Caco-2 (cell line): ENCODE measurements around the gene KHDRBS2. TPM values are rescaled to one million over a fixed set of nuclear protein-coding genes. Genes with fewer than 3 reads are reported as not detected.

Experiments
- BruUV-seq: library from RNA; stranded (reverse); fragments of 400-500 nt; replicated peaks from 2 replicates; lab custom pipeline; 2021; lab: Mats Ljungman, UMichigan
- CTCF ChIA-PET: fragments of 300-600 bp; sonication (Branson Sonifier 250); formaldehyde crosslinking; loops from one replicate; lab custom pipeline; 2022; ENCODE audit warnings: antibody characterized with exemption; lab: Charles Lee
- POLR2A ChIA-PET: fragments of 300-600 bp; sonication (Branson Sonifier 250); formaldehyde crosslinking; loops from one replicate; lab custom pipeline; 2022; ENCODE audit warnings: antibody characterized with exemption; lab: Charles Lee
- DNase-seq, 2 experiments: peaks; one replicate each; pipeline versions ENCODE4 v3.0.0 to v3.0.0-alpha.2; 2020 to 2022
- H3K27me3 ChIP-seq: replicated peaks from 2 replicates; pipeline ENCODE4 v1.6.0; 2011; ENCODE audit warnings: low read length; ENCODE audit not compliant: control insufficient read depth, insufficient read depth
- H3K36me3 ChIP-seq: 2 replicates; pipeline ENCODE4 v1.5.1; 2011; ENCODE audit warnings: low read length; ENCODE audit not compliant: control insufficient read depth, insufficient read depth
- H3K4me1 ChIP-seq: fragments of 250-450 bp; sonication (Bioruptor Pico); 2 replicates; pipeline ENCODE4 v1.5.1; 2020; ENCODE audit warnings: mild to moderate bottlenecking
- H3K4me3 ChIP-seq: 2 replicates; pipeline ENCODE4 v1.5.1; 2011; ENCODE audit warnings: low read depth, mild to moderate bottlenecking, control low read depth, low read length
- H3K9me3 ChIP-seq: fragments of 250-450 bp; sonication (Bioruptor Pico); 2 replicates; pipeline ENCODE4 v1.5.1; 2020; ENCODE audit warnings: mild to moderate bottlenecking, moderate library complexity
- H3K27ac Mint-ChIP-seq: one replicate; pipeline ENCODE4 v1.8.0; 2022; ENCODE audit warnings: mixed read lengths; ENCODE audit not compliant: unreplicated experiment
- H3K27me3 Mint-ChIP-seq: one replicate; pipeline ENCODE4 v1.8.0; 2022; ENCODE audit warnings: mixed read lengths; ENCODE audit not compliant: insufficient read depth, unreplicated experiment
- H3K36me3 Mint-ChIP-seq: one replicate; pipeline ENCODE4 v1.8.0; 2022; ENCODE audit warnings: mild to moderate bottlenecking, mixed read lengths; ENCODE audit not compliant: insufficient read depth, unreplicated experiment
- H3K4me1 Mint-ChIP-seq: one replicate; pipeline ENCODE4 v1.8.0; 2022; ENCODE audit warnings: low read depth, mixed read lengths; ENCODE audit not compliant: unreplicated experiment
- H3K4me3 Mint-ChIP-seq: one replicate; pipeline ENCODE4 v1.8.0; 2022; ENCODE audit warnings: mild to moderate bottlenecking, moderate library complexity, mixed read lengths; ENCODE audit not compliant: unreplicated experiment
- H3K9me3 Mint-ChIP-seq: one replicate; pipeline ENCODE4 v1.8.0; 2022; ENCODE audit warnings: mixed read lengths; ENCODE audit not compliant: unreplicated experiment
- CTCF ChIP-seq, 2 experiments: fragments of 200-600 bp in 1 of 2; IDR thresholded peaks; 1 replicate in 1 of 2; 2 replicates in 1 of 2; pipeline versions ENCODE4 v1.5.1 to v1.8.0; 2011 to 2022; ENCODE audit warnings: antibody characterized with exemption in 1 of 2, control low read depth in 1 of 2, inconsistent platforms in 1 of 2, low read depth in 1 of 2, low read length in 1 of 2, mild to moderate bottlenecking in 1 of 2, moderate library complexity in 1 of 2; ENCODE audit not compliant: insufficient read depth in 1 of 2, severe bottlenecking in 1 of 2, unreplicated experiment in 1 of 2
- intact Hi-C: fragments of 100-400 bp; cut with micrococcal nuclease; formaldehyde crosslinking; loops from one replicate; pipeline ENCODE4 v1.10.0; 2022; ENCODE audit not compliant: unreplicated experiment
- total RNA-seq: library from RNA; stranded (reverse); gene quantifications from 2 replicates; pipeline ENCODE4 v1.2.3, GENCODE V29; 2022

The KHDRBS2 gene
- total RNA-seq, 1 experiment from 2014 or later, result not detected

GRCh38 chr6:62284725-62285124 is 1.3 kb downstream of the KHDRBS2 start:
- Mint-ChIP-seq H3K36me3 (no peaks in the 10 kb centered on the region), H3K27me3 (no peaks in the 10 kb centered on the region), H3K4me1 (no peaks in the 10 kb centered on the region), H3K9me3 (no peaks in the 10 kb centered on the region), H3K27ac (no peak overlapping the region), H3K4me3 (no peak overlapping the region)
- no peaks in the 10 kb centered on the region for H3K9me3 ChIP-seq
- BruUV-seq, result no TSS peak
- ChIA-PET POLR2A (no interaction called here), CTCF (no interaction called here)
- H3K36me3 ChIP-seq, result no peaks in the 10 kb centered on the region
- no peaks in the 10 kb centered on the region for H3K4me1 ChIP-seq
- H3K27me3 ChIP-seq, result no peaks in the 10 kb centered on the region
- no peak for TF ChIP-seq CTCF (IDR thresholded peaks at IDR 0.05; ENCODE audit: insufficient read depth in 1 of 2, low read depth in 1 of 2, low read length in 1 of 2, severe bottlenecking in 1 of 2, unreplicated experiment in 1 of 2)
- intact Hi-C loops, result no loop called here
- H3K4me3 ChIP-seq, result no peak overlapping the region
- no peak for DNase-seq

- peak; percentile 57 to 70 for TF ChIP-seq CTCF (IDR thresholded peaks at IDR 0.05; ENCODE audit: insufficient read depth in 1 of 2, low read depth in 1 of 2, low read length in 1 of 2, severe bottlenecking in 1 of 2, unreplicated experiment in 1 of 2)
- no peaks in the 10 kb centered on the region for H3K4me1 ChIP-seq
- H3K36me3 Mint-ChIP-seq, result no peaks in the 10 kb centered on the region
- H3K9me3 ChIP-seq, result no peaks in the 10 kb centered on the region
- BruUV-seq, result no TSS peak
- CTCF ChIA-PET, result no interaction called here
- POLR2A ChIA-PET, result no interaction called here
- H3K27me3 Mint-ChIP-seq, result no peaks in the 10 kb centered on the region
- H3K27me3 ChIP-seq, result no peaks in the 10 kb centered on the region
- no peak overlapping the region for H3K4me3 Mint-ChIP-seq
- no peaks in the 10 kb centered on the region for H3K9me3 Mint-ChIP-seq
- peak in 1 of 2 experiments; percentile 40 for DNase-seq
- no peak overlapping the region for H3K4me3 ChIP-seq
- intact Hi-C loops, result loop anchor here (1.0 kb wide), 1 partner anchor 475 kb away; no protein-coding TSS in a partner anchor
- no peaks in the 10 kb centered on the region for H3K4me1 Mint-ChIP-seq
- H3K27ac Mint-ChIP-seq, result no peak overlapping the region
- H3K36me3 ChIP-seq, result no peaks in the 10 kb centered on the region
These were observed 2.1 kb downstream of the KHDRBS2 start for GRCh38 chr6:62283796-62284411.

- Histone ChIP-seq H3K9me3 (no peaks in the 10 kb centered on the region), H3K4me3 (no peak overlapping the region), H3K4me1 (no peaks in the 10 kb centered on the region), H3K27me3 (no peaks in the 10 kb centered on the region), H3K36me3 (no peaks in the 10 kb centered on the region)
- intact Hi-C loops, result loop anchor here (1.0 kb wide), 1 partner anchor 474 kb away; no protein-coding TSS in a partner anchor
- Mint-ChIP-seq H3K4me3 (no peak overlapping the region), H3K27ac (no peak overlapping the region), H3K36me3 (no peaks in the 10 kb centered on the region), H3K27me3 (no peaks in the 10 kb centered on the region), H3K9me3 (no peaks in the 10 kb centered on the region), H3K4me1 (no peaks in the 10 kb centered on the region)
- no TSS peak for BruUV-seq
- TF ChIP-seq CTCF (IDR thresholded peaks at IDR 0.05; ENCODE audit: insufficient read depth in 1 of 2, low read depth in 1 of 2, low read length in 1 of 2, severe bottlenecking in 1 of 2, unreplicated experiment in 1 of 2), result no peak
- CTCF ChIA-PET, result no interaction called here
- POLR2A ChIA-PET, result no interaction called here
- DNase-seq, result no peak
These were observed 2.7 kb downstream of the KHDRBS2 start for GRCh38 chr6:62283365-62283764.
